SK-N-SH (cell line): ENCODE results near the gene CAPG.

ENCODE experiments used
- RAD21 ChIP-seq: IDR thresholded peaks from 2 replicates; pipeline ENCODE4 v1.6.1; 2012; ENCODE audit warnings: mild to moderate bottlenecking, low read length
- TF ChIP-seq, protein P1 (sequence below): fragments of 200-600 bp; sonication (generic); IDR thresholded peaks from 2 replicates; pipeline ENCODE4 v1.6.1; 2017; ENCODE audit warnings: antibody characterized with exemption, mild to moderate bottlenecking, moderate library complexity

DNA sequence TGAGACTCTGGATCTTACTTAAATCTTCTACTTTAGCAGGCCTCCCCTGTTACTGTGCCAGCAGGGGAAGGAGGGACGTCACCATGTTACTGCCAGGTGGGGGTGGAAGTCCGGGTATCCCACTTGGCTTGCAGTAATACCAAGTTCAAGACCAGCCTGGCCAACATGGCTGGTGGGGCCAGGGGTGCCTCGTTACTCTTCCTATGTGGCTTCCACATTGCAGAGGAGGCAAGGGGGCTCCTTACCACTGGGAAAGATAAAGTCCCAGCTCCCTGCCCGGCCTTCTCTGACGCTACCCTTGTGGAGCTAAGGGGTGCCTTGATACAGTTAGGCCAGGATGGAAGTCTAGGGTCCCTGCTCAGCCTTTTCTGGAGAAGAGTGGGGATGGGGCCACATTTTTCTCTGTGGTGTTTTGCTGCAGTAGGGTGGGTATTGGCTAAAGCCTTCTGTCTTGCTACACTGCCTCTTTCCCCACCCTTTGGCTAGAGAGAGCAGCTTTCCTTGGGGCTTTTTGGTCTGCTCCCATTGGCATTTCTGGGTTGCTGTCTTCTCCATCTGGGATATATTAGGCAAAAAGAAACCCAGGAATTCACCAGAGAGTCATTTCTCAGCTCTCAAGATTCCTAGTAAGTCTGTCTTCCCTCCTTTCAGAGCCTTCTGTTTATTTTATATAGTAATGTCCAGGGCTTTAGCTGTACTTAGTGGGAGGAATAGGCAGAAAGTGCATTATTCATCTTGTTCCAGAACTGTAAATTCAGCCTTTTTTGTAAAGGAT is 33.7 kb downstream of the CAPG start:
- TF ChIP-seq, protein P1, sequence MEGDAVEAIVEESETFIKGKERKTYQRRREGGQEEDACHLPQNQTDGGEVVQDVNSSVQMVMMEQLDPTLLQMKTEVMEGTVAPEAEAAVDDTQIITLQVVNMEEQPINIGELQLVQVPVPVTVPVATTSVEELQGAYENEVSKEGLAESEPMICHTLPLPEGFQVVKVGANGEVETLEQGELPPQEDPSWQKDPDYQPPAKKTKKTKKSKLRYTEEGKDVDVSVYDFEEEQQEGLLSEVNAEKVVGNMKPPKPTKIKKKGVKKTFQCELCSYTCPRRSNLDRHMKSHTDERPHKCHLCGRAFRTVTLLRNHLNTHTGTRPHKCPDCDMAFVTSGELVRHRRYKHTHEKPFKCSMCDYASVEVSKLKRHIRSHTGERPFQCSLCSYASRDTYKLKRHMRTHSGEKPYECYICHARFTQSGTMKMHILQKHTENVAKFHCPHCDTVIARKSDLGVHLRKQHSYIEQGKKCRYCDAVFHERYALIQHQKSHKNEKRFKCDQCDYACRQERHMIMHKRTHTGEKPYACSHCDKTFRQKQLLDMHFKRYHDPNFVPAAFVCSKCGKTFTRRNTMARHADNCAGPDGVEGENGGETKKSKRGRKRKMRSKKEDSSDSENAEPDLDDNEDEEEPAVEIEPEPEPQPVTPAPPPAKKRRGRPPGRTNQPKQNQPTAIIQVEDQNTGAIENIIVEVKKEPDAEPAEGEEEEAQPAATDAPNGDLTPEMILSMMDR, result no peak
- TF ChIP-seq RAD21, result no peak
